Measurements from ENCODE around the gene EPHA6.
A peak's percentile ranks its signal among the peaks of the same experiment; 100 is the strongest.
"Not testable (repeated sequence)": the region's sequence is repeated elsewhere in the genome, so short reads cannot be mapped to it uniquely, and the experiment has no call there.

The EPHA6 gene

GRCh38 chr3:97197083-97197482, 382.7 kb downstream of the EPHA6 start:
- no peak for DNase-seq

GRCh38 chr3:97197830-97198229, 383.4 kb downstream of the EPHA6 start:
- DNase-seq: no peak

GRCh38 chr3:97200387-97200786, 386.0 kb downstream of the EPHA6 start:
- no peak for DNase-seq

GRCh38 chr3:97201814-97202213, 387.4 kb downstream of the EPHA6 start:
- DNase-seq: no peak

- no peak for DNase-seq
These were observed 414.6 kb downstream of the EPHA6 start for GRCh38 chr3:97228966-97229365.

GRCh38 chr3:97230486-97230885, 416.1 kb downstream of the EPHA6 start:
- DNase-seq: no peak

- DNase-seq: peak; percentile 72
These were observed 418.1 kb downstream of the EPHA6 start for GRCh38 chr3:97232393-97233034.

- no peak for DNase-seq
These were observed 420.8 kb downstream of the EPHA6 start for GRCh38 chr3:97235179-97235578.

- no peak for DNase-seq
These were observed 421.4 kb downstream of the EPHA6 start for GRCh38 chr3:97235611-97236315.

GRCh38 chr3:97241417-97241816, 427.0 kb downstream of the EPHA6 start:
- DNase-seq: no peak

- DNase-seq: no peak
These were observed 431.0 kb downstream of the EPHA6 start for GRCh38 chr3:97245201-97245910.

GRCh38 chr3:97256060-97256459, 441.7 kb downstream of the EPHA6 start:
- no peak for DNase-seq

GRCh38 chr3:97257942-97258697, 443.7 kb downstream of the EPHA6 start:
- no peak for DNase-seq

- no peak for DNase-seq
These were observed 444.9 kb downstream of the EPHA6 start for GRCh38 chr3:97259263-97259662.

- DNase-seq: no peak
These were observed 449.8 kb downstream of the EPHA6 start for GRCh38 chr3:97264180-97264579.

GRCh38 chr3:97265237-97266005, 451.0 kb downstream of the EPHA6 start:
- DNase-seq: no peak

GRCh38 chr3:97269202-97269601, 454.8 kb downstream of the EPHA6 start:
- DNase-seq: no peak

- not testable (repeated sequence) for DNase-seq
These were observed 462.6 kb downstream of the EPHA6 start for GRCh38 chr3:97276879-97277550.

- no peak for DNase-seq
These were observed 463.3 kb downstream of the EPHA6 start for GRCh38 chr3:97277708-97278107.

GRCh38 chr3:97278506-97278905, 464.1 kb downstream of the EPHA6 start:
- DNase-seq: no peak

- no peak for DNase-seq
These were observed 477.5 kb downstream of the EPHA6 start for GRCh38 chr3:97291901-97292300.

GRCh38 chr3:97293596-97294131, 479.3 kb downstream of the EPHA6 start:
- no peak for DNase-seq
